Mucosa of rectum (tissue), 2 donors: Measurements from ENCODE around the gene ZNF362.
"Not testable (repeated sequence)": the region's sequence is repeated elsewhere in the genome, so short reads cannot be mapped to it uniquely, and the experiment has no call there.

Source experiments
- H3K27ac ChIP-seq, 2 donors: one replicate each; pipeline ENCODE4 v1.7.0; 2013; ENCODE audit warnings: inconsistent platforms in 2 of 2, low read depth in 2 of 2, low read length in 2 of 2
- H3K27me3 ChIP-seq, 2 donors: one replicate each; pipeline ENCODE4 v1.7.0; 2013; ENCODE audit warnings: low read length in 2 of 2; ENCODE audit not compliant: control insufficient read depth in 2 of 2, insufficient read depth in 2 of 2
- H3K36me3 ChIP-seq, 2 donors: one replicate each; pipeline ENCODE4 v1.7.0; 2013; ENCODE audit warnings: low read length in 2 of 2; ENCODE audit not compliant: control insufficient read depth in 2 of 2, insufficient read depth in 2 of 2
- H3K4me1 ChIP-seq, 2 donors: one replicate each; pipeline ENCODE4 v1.7.0; 2013; ENCODE audit warnings: low read length in 2 of 2, mild to moderate bottlenecking in 1 of 2; ENCODE audit not compliant: control insufficient read depth in 2 of 2, insufficient read depth in 2 of 2
- H3K4me3 ChIP-seq, 2 donors: one replicate each; pipeline ENCODE4 v1.7.0; 2013; ENCODE audit warnings: low read length in 2 of 2
- H3K9ac ChIP-seq, 2 donors: one replicate each; pipeline ENCODE4 v1.7.0; 2013; ENCODE audit warnings: low read length in 2 of 2, low read depth in 1 of 2, mild to moderate bottlenecking in 1 of 2
- H3K9me3 ChIP-seq, 2 donors: one replicate each; pipeline ENCODE4 v1.7.0; 2013; ENCODE audit warnings: low read length in 2 of 2; ENCODE audit not compliant: control insufficient read depth in 2 of 2
- donor health status: healthy.
- donor health status: Normal muscosa, but diverticular disease.

Gene ZNF362

GRCh38 chr1:33301273-33301984 is 45.1 kb downstream of the ZNF362 start:
- H3K4me1 ChIP-seq: no peaks in the 10 kb centered on the region
- no peaks in the 10 kb centered on the region for H3K27me3 ChIP-seq
- H3K9ac ChIP-seq: no peak overlapping the region
- peaks cover 2 to 6% of the 10 kb centered on the region in 2 donors for H3K36me3 ChIP-seq
- no peak overlapping the region for H3K27ac ChIP-seq
- H3K9me3 ChIP-seq: no peaks in the 10 kb centered on the region
- no peak overlapping the region for H3K4me3 ChIP-seq

GRCh38 chr1:33302325-33302724 is 46.0 kb downstream of the ZNF362 start:
- Histone ChIP-seq H3K27ac (no peak overlapping the region), H3K4me1 (peaks cover 0 to 6% of the 10 kb centered on the region in 2 donors)

GRCh38 chr1:33305016-33305415 is 48.7 kb downstream of the ZNF362 start:
- H3K9ac ChIP-seq: no peak overlapping the region

More at GRCh38 chr1:33302325-33302724, 46.0 kb downstream of the ZNF362 start:
- Histone ChIP-seq H3K27me3 (no peaks in the 10 kb centered on the region), H3K36me3 (peaks cover 2 to 3% of the 10 kb centered on the region in 2 donors), H3K4me3 (no peak overlapping the region), H3K9me3 (no peaks in the 10 kb centered on the region), H3K9ac (no peak overlapping the region)

GRCh38 chr1:33305816-33306652 is 49.7 kb downstream of the ZNF362 start:
- H3K27me3 ChIP-seq: no peaks in the 10 kb centered on the region
- no peaks in the 10 kb centered on the region for H3K9me3 ChIP-seq
- H3K4me3 ChIP-seq: no peak overlapping the region
- no peaks in the 10 kb centered on the region for H3K36me3 ChIP-seq
- H3K27ac ChIP-seq: no peak overlapping the region
- H3K9ac ChIP-seq: no peak overlapping the region
- peaks cover 0 to 6% of the 10 kb centered on the region in 2 donors for H3K4me1 ChIP-seq

More at GRCh38 chr1:33305016-33305415, 48.7 kb downstream of the ZNF362 start:
- peaks cover 0 to 6% of the 10 kb centered on the region in 2 donors for H3K4me1 ChIP-seq
- H3K4me3 ChIP-seq: no peak overlapping the region
- no peaks in the 10 kb centered on the region for H3K27me3 ChIP-seq
- H3K36me3 ChIP-seq: no peaks in the 10 kb centered on the region
- no peak overlapping the region for H3K27ac ChIP-seq
- no peaks in the 10 kb centered on the region for H3K9me3 ChIP-seq

GRCh38 chr1:33306653-33307493 is 50.6 kb downstream of the ZNF362 start:
- no peak overlapping the region for H3K4me3 ChIP-seq
- no peaks in the 10 kb centered on the region for H3K36me3 ChIP-seq
- H3K9me3 ChIP-seq: no peaks in the 10 kb centered on the region
- no peak overlapping the region for H3K9ac ChIP-seq
- peaks cover 0 to 6% of the 10 kb centered on the region in 2 donors for H3K4me1 ChIP-seq
- H3K27me3 ChIP-seq: no peaks in the 10 kb centered on the region
- H3K27ac ChIP-seq: no peak overlapping the region

GRCh38 chr1:33307494-33307864 is 51.2 kb downstream of the ZNF362 start:
- Histone ChIP-seq H3K4me3 (no peak overlapping the region), H3K27ac (no peak overlapping the region), H3K9ac (no peak overlapping the region), H3K9me3 (no peaks in the 10 kb centered on the region), H3K4me1 (peaks cover 0 to 6% of the 10 kb centered on the region in 2 donors), H3K27me3 (no peaks in the 10 kb centered on the region), H3K36me3 (no peaks in the 10 kb centered on the region)

- H3K4me1 ChIP-seq, H3K27ac ChIP-seq, H3K9me3 ChIP-seq, H3K27me3 ChIP-seq, H3K9ac ChIP-seq, H3K4me3 ChIP-seq, H3K36me3 ChIP-seq: not testable (repeated sequence)
Observed at GRCh38 chr1:33309351-33309750, 53.1 kb downstream of the ZNF362 start.

GRCh38 chr1:33310702-33311101 is 54.4 kb downstream of the ZNF362 start:
- Histone ChIP-seq H3K4me1 (peaks cover 0 to 6% of the 10 kb centered on the region in 2 donors), H3K27me3 (no peaks in the 10 kb centered on the region), H3K36me3 (no peaks in the 10 kb centered on the region), H3K9ac (no peak overlapping the region), H3K9me3 (no peaks in the 10 kb centered on the region), H3K27ac (no peak overlapping the region), H3K4me3 (no peak overlapping the region)

GRCh38 chr1:33311706-33312412 is 55.6 kb downstream of the ZNF362 start:
- no peak overlapping the region for H3K27ac ChIP-seq
- H3K27me3 ChIP-seq: no peaks in the 10 kb centered on the region
- no peaks in the 10 kb centered on the region for H3K36me3 ChIP-seq
- no peak overlapping the region for H3K9ac ChIP-seq
- no peak overlapping the region for H3K4me3 ChIP-seq
- H3K4me1 ChIP-seq: peaks cover 0 to 3% of the 10 kb centered on the region in 2 donors
- H3K9me3 ChIP-seq: no peaks in the 10 kb centered on the region
